K562 (cell line): ENCODE measurements around the gene TEAD3. TPM values are rescaled to one million over a fixed set of nuclear protein-coding genes. Genes with fewer than 3 reads are reported as not detected.

ENCODE experiments used
- ATAC-seq: fragments of 200-7000 bp; cut with Tn5 transposase; 3 replicates; pipeline ENCODE4 v1.9.1; 2020; ENCODE audit warnings: moderate library complexity
- BruUV-seq: library from RNA; stranded (reverse); fragments of 400-500 nt; replicated peaks from 2 replicates; lab custom pipeline; 2021; lab: Mats Ljungman, UMichigan
- CTCF ChIA-PET: fragments of 300-600 bp; formaldehyde crosslinking; extraction: SDS; loops from one replicate; lab custom pipeline; 2021; ENCODE audit warnings: low intra/inter-chr PET ratio; lab: Yijun Ruan, JAX
- POLR2A ChIA-PET: fragments of 300-600, 350-650 bp; sonication (Branson Sonifier 250); formaldehyde crosslinking; extraction: SDS; loops from one replicate; lab custom pipeline; 2021; ENCODE audit warnings: antibody characterized with exemption, inconsistent platforms; lab: Yijun Ruan, JAX
- DNase-seq, 4 experiments: peaks; one replicate each; pipeline versions ENCODE4 v3.0.0 to v3.0.0-alpha.2; 2011 to 2018; ENCODE audit warnings: low spot score in 3 of 4, mixed read lengths in 3 of 4; ENCODE audit errors: extremely low read depth in 1 of 4
- FAIRE-seq: peaks from 2 replicates; lab custom pipeline; 2011; peaks lifted over from hg19 to GRCh38; lab: Jason Lieb, UNC
- H2AFZ ChIP-seq: 2 replicates; pipeline ENCODE4 v1.6.0; 2011; ENCODE audit warnings: low read depth, low read length, control low read depth, inconsistent platforms
- H3K27ac ChIP-seq: fragments of 200-600 bp; 3 replicates; pipeline ENCODE4 v1.8.0; 2011; ENCODE audit warnings: low read depth, mild to moderate bottlenecking, control low read depth, inconsistent platforms, low read length, moderate library complexity, mixed read lengths; ENCODE audit errors: extremely low read depth
- H3K27me3 ChIP-seq, 2 experiments: fragments of 300-600 bp in 1 of 2; 2 replicates in 1 of 2; 3 replicates in 1 of 2; pipeline versions ENCODE4 v1.6.0 to v1.8.0; 2011; ENCODE audit warnings: inconsistent platforms in 2 of 2, low read length in 2 of 2, mild to moderate bottlenecking in 1 of 2, mixed read lengths in 1 of 2, moderate library complexity in 1 of 2; ENCODE audit not compliant: control insufficient read depth in 2 of 2, insufficient read depth in 2 of 2
- H3K36me3 ChIP-seq: fragments of 300-600 bp; 3 replicates; pipeline ENCODE4 v1.8.0; 2011; ENCODE audit warnings: mild to moderate bottlenecking, low read length, inconsistent platforms; ENCODE audit not compliant: control insufficient read depth, insufficient read depth
- H3K4me1 ChIP-seq, 2 experiments: fragments of 200-600 bp in 1 of 2; replicated peaks in 1 of 2; 2 replicates in 1 of 2; 3 replicates in 1 of 2; pipeline versions ENCODE4 v1.5.1 to v1.8.0; 2011; ENCODE audit warnings: inconsistent platforms in 2 of 2, low read length in 2 of 2, mild to moderate bottlenecking in 1 of 2, mixed read lengths in 1 of 2, moderate library complexity in 1 of 2; ENCODE audit not compliant: control insufficient read depth in 2 of 2, insufficient read depth in 2 of 2
- H3K4me2 ChIP-seq: 2 replicates; pipeline ENCODE4 v1.6.1; 2011; ENCODE audit warnings: low read length, control low read depth, inconsistent platforms, mixed read lengths; ENCODE audit not compliant: insufficient read depth
- H3K4me3 ChIP-seq: fragments of 200-600 bp; sonication (generic), shearing (Covaris generic); 2 replicates; pipeline ENCODE4 v1.5.1; 2016; ENCODE audit warnings: control low read depth, inconsistent platforms
- H3K79me2 ChIP-seq: fragments of 200-600 bp; 3 replicates; pipeline ENCODE4 v1.8.0; 2011; ENCODE audit warnings: low read length, inconsistent platforms; ENCODE audit not compliant: control insufficient read depth, insufficient read depth
- H3K9ac ChIP-seq, 2 experiments: 2 replicates each; pipeline versions ENCODE4 v1.6.0 to v1.6.1; 2011; ENCODE audit warnings: low read depth in 2 of 2, low read length in 2 of 2, control low read depth in 1 of 2, inconsistent platforms in 1 of 2, mild to moderate bottlenecking in 1 of 2, mixed read lengths in 1 of 2; ENCODE audit not compliant: insufficient read depth in 1 of 2
- H3K9me1 ChIP-seq: one replicate; pipeline ENCODE4 v1.6.0; 2011; ENCODE audit warnings: inconsistent platforms, mild to moderate bottlenecking, low read length, moderate library complexity; ENCODE audit not compliant: control insufficient read depth, insufficient read depth
- H3K9me3 ChIP-seq: replicated peaks from 2 replicates; pipeline ENCODE4 v1.5.1; 2011; ENCODE audit warnings: low read depth, low read length, inconsistent platforms; ENCODE audit not compliant: control insufficient read depth, insufficient read depth
- H4K20me1 ChIP-seq: replicated peaks from 2 replicates; pipeline ENCODE4 v1.6.1; 2011; ENCODE audit warnings: low read length, inconsistent platforms, mixed read lengths; ENCODE audit not compliant: control insufficient read depth, insufficient read depth
- ARID3B ChIP-seq: fragments of 250-450 bp; sonication (Bioruptor Pico); IDR thresholded peaks from 2 replicates; pipeline ENCODE4 v1.4.0; 2020; ENCODE audit warnings: borderline replicate concordance
- BCOR ChIP-seq: fragments of 450-650 bp; IDR thresholded peaks from 2 replicates; pipeline ENCODE4 v1.6.1; 2016
- BRF1 ChIP-seq: IDR thresholded peaks from 3 replicates; pipeline ENCODE4 v1.6.1; 2011; ENCODE audit warnings: borderline replicate concordance, mild to moderate bottlenecking; ENCODE audit not compliant: insufficient read length; ENCODE audit errors: extremely low read depth
- HMG20B ChIP-seq: fragments of 250-450 bp; sonication (Bioruptor Pico); IDR thresholded peaks from 2 replicates; pipeline ENCODE4 v1.5.0; 2021; ENCODE audit warnings: mild to moderate bottlenecking
- SNRNP70 ChIP-seq: fragments of 200-400 bp; formaldehyde crosslinking; optimal IDR thresholded peaks from 2 replicates; pipeline ENCODE3; 2017; ENCODE audit warnings: low read depth, low read length
- U2AF1 ChIP-seq: fragments of 200-400 bp; formaldehyde crosslinking; optimal IDR thresholded peaks from 2 replicates; pipeline ENCODE3; 2017; ENCODE audit warnings: mild to moderate bottlenecking, low read depth, low read length, moderate library complexity
- WGBS: fragments of 100-300 bp; shearing (Covaris generic); methylation state at CpG from one replicate; pipeline ENCODE4 v1.1.6; 2016; ENCODE audit warnings: low coverage, mixed read lengths; ENCODE audit not compliant: insufficient coverage; ENCODE audit errors: missing lambda C conversion rate; 5-methylcytosine and 5-hydroxymethylcytosine counted together
- in situ Hi-C: fragments of 300-500 bp; cut with MboI; formaldehyde crosslinking; loops from 4 replicates; pipeline ENCODE4 v1.15.0; 2018; ENCODE audit warnings: inconsistent platforms, mixed read lengths
- intact Hi-C: fragments of 100-400 bp; cut with micrococcal nuclease; formaldehyde crosslinking; loops from 2 replicates; pipeline ENCODE4 v1.14.2; 2022
- polyA plus RNA-seq, 8 experiments: library from polyadenylated mRNA; depleted of rRNA in 4 of 8; stranded (reverse) in 5 of 8; unstranded in 3 of 8; fragments of >200 nt; fragmentation: Nextera tagmentation in 2 of 8; fragmentation: Illumina TruSeq in 1 of 8; extraction: Ambion mirVana in 2 of 8; extraction: Trizol in 1 of 8; gene quantifications; 2 replicates each; pipeline versions ENCODE4 v1.2.1 to v1.2.3, GENCODE V29; 2011 to 2014; ENCODE audit warnings: inconsistent platforms in 1 of 8, missing spikeins in 1 of 8
- total RNA-seq, 7 experiments: library from RNA; depleted of rRNA in 6 of 7; stranded (reverse); fragments of >200 nt in 6 of 7; fragmentation: Illumina TruSeq in 2 of 7; extraction: Trizol in 2 of 7; gene quantifications; 2 replicates each; pipeline versions ENCODE4 v1.2.1 to v1.2.3, GENCODE V29; 2011 to 2021; ENCODE audit warnings: low replicate concordance in 1 of 7
- TF ChIP-seq, protein P1 (sequence below), 2 experiments: fragments of 450-650 bp; IDR thresholded peaks; 2 replicates each; pipeline ENCODE4 v1.6.1; 2016
- TF ChIP-seq, protein P2 (sequence below): fragments of 200-600 bp; sonication (generic); IDR thresholded peaks from one replicate; pipeline ENCODE4 v1.6.1; 2012; ENCODE audit warnings: mild to moderate bottlenecking, low read depth, low read length, inconsistent platforms

Gene TEAD3
- total and polyA plus RNA-seq, 9 of the 15 experiments (the other 6 are each of a cell fraction or from before 2014, with no cell fraction given), result 0.63 to 13.2 (median 3.3) TPM

DNA sequence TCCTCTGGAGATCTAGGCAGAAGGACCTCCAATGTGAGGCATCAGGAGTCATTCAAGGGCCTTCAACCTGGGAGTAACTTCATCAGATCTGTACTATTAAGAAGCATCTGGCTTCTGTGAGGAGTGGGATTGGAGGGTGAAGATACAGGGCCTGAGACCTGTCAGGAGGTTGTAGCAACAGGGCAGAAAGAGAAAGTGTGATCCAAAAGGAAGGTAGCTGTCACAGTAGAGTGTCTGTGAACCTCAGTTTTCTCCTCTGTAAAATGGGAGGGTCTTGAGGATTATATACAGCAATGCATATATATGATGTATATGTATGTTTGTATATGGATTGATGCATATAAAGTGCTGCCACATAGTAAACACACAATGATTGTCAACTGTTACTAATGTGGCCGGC lies 31.2 kb downstream of the TEAD3 start:
- DNase-seq (no peak), ATAC-seq (no peak), FAIRE-seq (no peak)
- ChIA-PET POLR2A (interaction anchor here (0.6 to 1.3 kb wide), 5 partner anchors 10 to 172 kb away, joined by 3 to 5 read pairs (median 3); no protein-coding TSS in a partner anchor), CTCF (no interaction called here)
- in situ Hi-C loops, result loop anchor here (5.0 kb wide), 1 partner anchor 123 kb away; the partner anchor contains the start of gene PPARD
- no TSS peak for BruUV-seq
- H3K4me3 ChIP-seq, result no peak overlapping the region
- H2AFZ ChIP-seq, result no peak overlapping the region
- H3K9me1 ChIP-seq, result no peaks in the 10 kb centered on the region
- peaks cover 18% of the 10 kb centered on the region for H4K20me1 ChIP-seq
- 0 out of 2 replicates have a peak, but pooled peaks cover 1% of the 10 kb centered on the region for H3K9me3 ChIP-seq
- no peak overlapping the region for H3K9ac ChIP-seq
- peaks cover 26% of the 10 kb centered on the region for H3K79me2 ChIP-seq
- 88% methylated on average over 1 of the region's 1 CpG for WGBS
- peaks cover 8 to 14% of the 10 kb centered on the region in 2 experiments; a peak in 4 of 5 replicates for H3K4me1 ChIP-seq
- H3K4me2 ChIP-seq, result no peak overlapping the region
- peaks cover 69% of the 10 kb centered on the region for H3K36me3 ChIP-seq
- no peaks in the 10 kb centered on the region; a peak in 1 of 5 replicates for H3K27me3 ChIP-seq
- intact Hi-C loops, result no loop called here
- H3K27ac ChIP-seq, result no peak overlapping the region
- TF ChIP-seq, protein P1, sequence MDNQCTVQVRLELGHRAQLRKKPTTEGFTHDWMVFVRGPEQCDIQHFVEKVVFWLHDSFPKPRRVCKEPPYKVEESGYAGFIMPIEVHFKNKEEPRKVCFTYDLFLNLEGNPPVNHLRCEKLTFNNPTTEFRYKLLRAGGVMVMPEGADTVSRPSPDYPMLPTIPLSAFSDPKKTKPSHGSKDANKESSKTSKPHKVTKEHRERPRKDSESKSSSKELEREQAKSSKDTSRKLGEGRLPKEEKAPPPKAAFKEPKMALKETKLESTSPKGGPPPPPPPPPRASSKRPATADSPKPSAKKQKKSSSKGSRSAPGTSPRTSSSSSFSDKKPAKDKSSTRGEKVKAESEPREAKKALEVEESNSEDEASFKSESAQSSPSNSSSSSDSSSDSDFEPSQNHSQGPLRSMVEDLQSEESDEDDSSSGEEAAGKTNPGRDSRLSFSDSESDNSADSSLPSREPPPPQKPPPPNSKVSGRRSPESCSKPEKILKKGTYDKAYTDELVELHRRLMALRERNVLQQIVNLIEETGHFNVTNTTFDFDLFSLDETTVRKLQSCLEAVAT (IDR thresholded peaks at IDR 0.05), result no peak
- TF ChIP-seq BCOR (peak; percentile 78), SNRNP70 (no peak), BRF1 (no peak), U2AF1 (no peak), ARID3B (CRISPR knock-in tag) (no peak), HMG20B (CRISPR knock-in tag) (no peak)
- TF ChIP-seq, protein P2, sequence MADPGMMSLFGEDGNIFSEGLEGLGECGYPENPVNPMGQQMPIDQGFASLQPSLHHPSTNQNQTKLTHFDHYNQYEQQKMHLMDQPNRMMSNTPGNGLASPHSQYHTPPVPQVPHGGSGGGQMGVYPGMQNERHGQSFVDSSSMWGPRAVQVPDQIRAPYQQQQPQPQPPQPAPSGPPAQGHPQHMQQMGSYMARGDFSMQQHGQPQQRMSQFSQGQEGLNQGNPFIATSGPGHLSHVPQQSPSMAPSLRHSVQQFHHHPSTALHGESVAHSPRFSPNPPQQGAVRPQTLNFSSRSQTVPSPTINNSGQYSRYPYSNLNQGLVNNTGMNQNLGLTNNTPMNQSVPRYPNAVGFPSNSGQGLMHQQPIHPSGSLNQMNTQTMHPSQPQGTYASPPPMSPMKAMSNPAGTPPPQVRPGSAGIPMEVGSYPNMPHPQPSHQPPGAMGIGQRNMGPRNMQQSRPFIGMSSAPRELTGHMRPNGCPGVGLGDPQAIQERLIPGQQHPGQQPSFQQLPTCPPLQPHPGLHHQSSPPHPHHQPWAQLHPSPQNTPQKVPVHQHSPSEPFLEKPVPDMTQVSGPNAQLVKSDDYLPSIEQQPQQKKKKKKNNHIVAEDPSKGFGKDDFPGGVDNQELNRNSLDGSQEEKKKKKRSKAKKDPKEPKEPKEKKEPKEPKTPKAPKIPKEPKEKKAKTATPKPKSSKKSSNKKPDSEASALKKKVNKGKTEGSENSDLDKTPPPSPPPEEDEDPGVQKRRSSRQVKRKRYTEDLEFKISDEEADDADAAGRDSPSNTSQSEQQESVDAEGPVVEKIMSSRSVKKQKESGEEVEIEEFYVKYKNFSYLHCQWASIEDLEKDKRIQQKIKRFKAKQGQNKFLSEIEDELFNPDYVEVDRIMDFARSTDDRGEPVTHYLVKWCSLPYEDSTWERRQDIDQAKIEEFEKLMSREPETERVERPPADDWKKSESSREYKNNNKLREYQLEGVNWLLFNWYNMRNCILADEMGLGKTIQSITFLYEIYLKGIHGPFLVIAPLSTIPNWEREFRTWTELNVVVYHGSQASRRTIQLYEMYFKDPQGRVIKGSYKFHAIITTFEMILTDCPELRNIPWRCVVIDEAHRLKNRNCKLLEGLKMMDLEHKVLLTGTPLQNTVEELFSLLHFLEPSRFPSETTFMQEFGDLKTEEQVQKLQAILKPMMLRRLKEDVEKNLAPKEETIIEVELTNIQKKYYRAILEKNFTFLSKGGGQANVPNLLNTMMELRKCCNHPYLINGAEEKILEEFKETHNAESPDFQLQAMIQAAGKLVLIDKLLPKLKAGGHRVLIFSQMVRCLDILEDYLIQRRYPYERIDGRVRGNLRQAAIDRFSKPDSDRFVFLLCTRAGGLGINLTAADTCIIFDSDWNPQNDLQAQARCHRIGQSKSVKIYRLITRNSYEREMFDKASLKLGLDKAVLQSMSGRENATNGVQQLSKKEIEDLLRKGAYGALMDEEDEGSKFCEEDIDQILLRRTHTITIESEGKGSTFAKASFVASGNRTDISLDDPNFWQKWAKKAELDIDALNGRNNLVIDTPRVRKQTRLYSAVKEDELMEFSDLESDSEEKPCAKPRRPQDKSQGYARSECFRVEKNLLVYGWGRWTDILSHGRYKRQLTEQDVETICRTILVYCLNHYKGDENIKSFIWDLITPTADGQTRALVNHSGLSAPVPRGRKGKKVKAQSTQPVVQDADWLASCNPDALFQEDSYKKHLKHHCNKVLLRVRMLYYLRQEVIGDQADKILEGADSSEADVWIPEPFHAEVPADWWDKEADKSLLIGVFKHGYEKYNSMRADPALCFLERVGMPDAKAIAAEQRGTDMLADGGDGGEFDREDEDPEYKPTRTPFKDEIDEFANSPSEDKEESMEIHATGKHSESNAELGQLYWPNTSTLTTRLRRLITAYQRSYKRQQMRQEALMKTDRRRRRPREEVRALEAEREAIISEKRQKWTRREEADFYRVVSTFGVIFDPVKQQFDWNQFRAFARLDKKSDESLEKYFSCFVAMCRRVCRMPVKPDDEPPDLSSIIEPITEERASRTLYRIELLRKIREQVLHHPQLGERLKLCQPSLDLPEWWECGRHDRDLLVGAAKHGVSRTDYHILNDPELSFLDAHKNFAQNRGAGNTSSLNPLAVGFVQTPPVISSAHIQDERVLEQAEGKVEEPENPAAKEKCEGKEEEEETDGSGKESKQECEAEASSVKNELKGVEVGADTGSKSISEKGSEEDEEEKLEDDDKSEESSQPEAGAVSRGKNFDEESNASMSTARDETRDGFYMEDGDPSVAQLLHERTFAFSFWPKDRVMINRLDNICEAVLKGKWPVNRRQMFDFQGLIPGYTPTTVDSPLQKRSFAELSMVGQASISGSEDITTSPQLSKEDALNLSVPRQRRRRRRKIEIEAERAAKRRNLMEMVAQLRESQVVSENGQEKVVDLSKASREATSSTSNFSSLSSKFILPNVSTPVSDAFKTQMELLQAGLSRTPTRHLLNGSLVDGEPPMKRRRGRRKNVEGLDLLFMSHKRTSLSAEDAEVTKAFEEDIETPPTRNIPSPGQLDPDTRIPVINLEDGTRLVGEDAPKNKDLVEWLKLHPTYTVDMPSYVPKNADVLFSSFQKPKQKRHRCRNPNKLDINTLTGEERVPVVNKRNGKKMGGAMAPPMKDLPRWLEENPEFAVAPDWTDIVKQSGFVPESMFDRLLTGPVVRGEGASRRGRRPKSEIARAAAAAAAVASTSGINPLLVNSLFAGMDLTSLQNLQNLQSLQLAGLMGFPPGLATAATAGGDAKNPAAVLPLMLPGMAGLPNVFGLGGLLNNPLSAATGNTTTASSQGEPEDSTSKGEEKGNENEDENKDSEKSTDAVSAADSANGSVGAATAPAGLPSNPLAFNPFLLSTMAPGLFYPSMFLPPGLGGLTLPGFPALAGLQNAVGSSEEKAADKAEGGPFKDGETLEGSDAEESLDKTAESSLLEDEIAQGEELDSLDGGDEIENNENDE, result no peak
